HG03175 (cell line): ENCODE results near the gene KCNC1.

Experiments
- ATAC-seq: cut with Tn5 transposase; IDR thresholded peaks from one replicate; pipeline ENCODE4 v1.9.1; 2021; ENCODE audit warnings: mild to moderate bottlenecking, moderate library complexity; ENCODE audit not compliant: unreplicated experiment

The KCNC1 gene

GRCh38 chr11:17751558-17751957 is 17.0 kb downstream of the KCNC1 start:
- ATAC-seq: no peak

- no peak for ATAC-seq
These were observed 17.6 kb downstream of the KCNC1 start for GRCh38 chr11:17752144-17752543.

GRCh38 chr11:17753153-17753552 is 18.6 kb downstream of the KCNC1 start:
- ATAC-seq: no peak

- ATAC-seq: no peak
These were observed 19.1 kb downstream of the KCNC1 start for GRCh38 chr11:17753641-17754040.

GRCh38 chr11:17755891-17756290 is 21.3 kb downstream of the KCNC1 start:
- no peak for ATAC-seq

GRCh38 chr11:17760102-17761029 is 25.8 kb downstream of the KCNC1 start:
- ATAC-seq: peak; percentile 75

- ATAC-seq: peak; percentile 60
These were observed 27.9 kb downstream of the KCNC1 start for GRCh38 chr11:17762309-17762974.

GRCh38 chr11:17763244-17763643 is 28.7 kb downstream of the KCNC1 start:
- no peak for ATAC-seq

- no peak for ATAC-seq
These were observed 29.1 kb downstream of the KCNC1 start for GRCh38 chr11:17763703-17764102.

GRCh38 chr11:17764446-17765218 is 30.1 kb downstream of the KCNC1 start:
- no peak for ATAC-seq

- ATAC-seq: no peak
These were observed 30.9 kb downstream of the KCNC1 start for GRCh38 chr11:17765356-17766072.

- no peak for ATAC-seq
These were observed 31.4 kb downstream of the KCNC1 start for GRCh38 chr11:17766073-17766359.

- ATAC-seq: no peak
These were observed 32.0 kb downstream of the KCNC1 start for GRCh38 chr11:17766590-17766989.

GRCh38 chr11:17767301-17767885 is 32.8 kb downstream of the KCNC1 start:
- ATAC-seq: no peak

GRCh38 chr11:17767914-17768313 is 33.3 kb downstream of the KCNC1 start:
- no peak for ATAC-seq

GRCh38 chr11:17768547-17768946 is 34.0 kb downstream of the KCNC1 start:
- ATAC-seq: no peak

- no peak for ATAC-seq
These were observed 34.6 kb downstream of the KCNC1 start for GRCh38 chr11:17769218-17769617.

GRCh38 chr11:17770048-17770652 is 35.6 kb downstream of the KCNC1 start:
- ATAC-seq: no peak

- ATAC-seq: no peak
These were observed 36.3 kb downstream of the KCNC1 start for GRCh38 chr11:17770917-17771316.

GRCh38 chr11:17771415-17771814 is 36.8 kb downstream of the KCNC1 start:
- ATAC-seq: no peak
